ENCODE data around the gene SMNDC1.

The SMNDC1 gene

GRCh38 chr10:110345286-110345685 is 40.6 kb upstream of the SMNDC1 start:
- DNase-seq (ENCODE audit: low spot score) = no peak
- ATAC-seq (ENCODE audit: low read depth) = no peak
- Histone ChIP-seq H3K4me1 (ENCODE audit: insufficient read depth, poor library complexity, severe bottlenecking) (no peaks in the 10 kb centered on the region), H3K36me3 (ENCODE audit: low read depth) (no peaks in the 10 kb centered on the region), H3K27ac (ENCODE audit: poor library complexity, severe bottlenecking) (no peak overlapping the region), H3K9me3 (ENCODE audit: severe bottlenecking) (no peaks in the 10 kb centered on the region), H3K4me3 (ENCODE audit: severe bottlenecking) (no peak overlapping the region), H3K27me3 (ENCODE audit: insufficient read depth, poor library complexity, severe bottlenecking) (no peaks in the 10 kb centered on the region)
- TF ChIP-seq CTCF (IDR thresholded peaks at IDR 0.05; ENCODE audit: poor library complexity, severe bottlenecking) = no peak

GRCh38 chr10:110344622-110345021 is 39.9 kb upstream of the SMNDC1 start:
- TF ChIP-seq CTCF (IDR thresholded peaks at IDR 0.05; ENCODE audit: poor library complexity, severe bottlenecking) = no peak
- DNase-seq (ENCODE audit: low spot score) (no peak), ATAC-seq (ENCODE audit: low read depth) (no peak)
- H3K4me1 ChIP-seq (ENCODE audit: insufficient read depth, poor library complexity, severe bottlenecking) = no peaks in the 10 kb centered on the region
- H3K27me3 ChIP-seq (ENCODE audit: insufficient read depth, poor library complexity, severe bottlenecking) = no peaks in the 10 kb centered on the region
- H3K27ac ChIP-seq (ENCODE audit: poor library complexity, severe bottlenecking) = no peak overlapping the region
- no peak overlapping the region for H3K4me3 ChIP-seq (ENCODE audit: severe bottlenecking)
- H3K9me3 ChIP-seq (ENCODE audit: severe bottlenecking) = no peaks in the 10 kb centered on the region
- no peaks in the 10 kb centered on the region for H3K36me3 ChIP-seq (ENCODE audit: low read depth)

GRCh38 chr10:110343947-110344346 is 39.2 kb upstream of the SMNDC1 start:
- DNase-seq (ENCODE audit: low spot score) (no peak), ATAC-seq (ENCODE audit: low read depth) (no peak)
- no peak overlapping the region for H3K27ac ChIP-seq (ENCODE audit: poor library complexity, severe bottlenecking)

GRCh38 chr10:110340816-110341215 is 36.1 kb upstream of the SMNDC1 start:
- no peak overlapping the region for H3K27ac ChIP-seq (ENCODE audit: poor library complexity, severe bottlenecking)
- no peak for TF ChIP-seq CTCF (IDR thresholded peaks at IDR 0.05; ENCODE audit: poor library complexity, severe bottlenecking)
- no peak overlapping the region for H3K4me3 ChIP-seq (ENCODE audit: severe bottlenecking)
- no peaks in the 10 kb centered on the region for H3K27me3 ChIP-seq (ENCODE audit: insufficient read depth, poor library complexity, severe bottlenecking)
- H3K4me1 ChIP-seq (ENCODE audit: insufficient read depth, poor library complexity, severe bottlenecking) = peaks cover 9% of the 10 kb centered on the region
- H3K36me3 ChIP-seq (ENCODE audit: low read depth) = no peaks in the 10 kb centered on the region
- ATAC-seq (ENCODE audit: low read depth) (no peak), DNase-seq (ENCODE audit: low spot score) (no peak)
- no peaks in the 10 kb centered on the region for H3K9me3 ChIP-seq (ENCODE audit: severe bottlenecking)

More at GRCh38 chr10:110343947-110344346, 39.2 kb upstream of the SMNDC1 start:
- H3K9me3 ChIP-seq (ENCODE audit: severe bottlenecking) = no peaks in the 10 kb centered on the region
- H3K4me3 ChIP-seq (ENCODE audit: severe bottlenecking) = no peak overlapping the region
- H3K4me1 ChIP-seq (ENCODE audit: insufficient read depth, poor library complexity, severe bottlenecking) = no peaks in the 10 kb centered on the region
- no peaks in the 10 kb centered on the region for H3K36me3 ChIP-seq (ENCODE audit: low read depth)
- TF ChIP-seq CTCF (IDR thresholded peaks at IDR 0.05; ENCODE audit: poor library complexity, severe bottlenecking) = no peak
- no peaks in the 10 kb centered on the region for H3K27me3 ChIP-seq (ENCODE audit: insufficient read depth, poor library complexity, severe bottlenecking)

- Histone ChIP-seq H3K36me3 (ENCODE audit: low read depth) (no peaks in the 10 kb centered on the region), H3K4me3 (ENCODE audit: severe bottlenecking) (no peak overlapping the region), H3K27me3 (ENCODE audit: insufficient read depth, poor library complexity, severe bottlenecking) (no peaks in the 10 kb centered on the region), H3K9me3 (ENCODE audit: severe bottlenecking) (no peaks in the 10 kb centered on the region), H3K27ac (ENCODE audit: poor library complexity, severe bottlenecking) (no peak overlapping the region), H3K4me1 (ENCODE audit: insufficient read depth, poor library complexity, severe bottlenecking) (peaks cover 14% of the 10 kb centered on the region)
- TF ChIP-seq CTCF (IDR thresholded peaks at IDR 0.05; ENCODE audit: poor library complexity, severe bottlenecking) = no peak
- DNase-seq (ENCODE audit: low spot score) = no peak
- no peak for ATAC-seq (ENCODE audit: low read depth)
Observed at GRCh38 chr10:110340122-110340521, 35.4 kb upstream of the SMNDC1 start.

Measured in RWPE2 (cell line).